T-cell (primary cell): ENCODE measurements around the gene ZMYM4. TPM values are rescaled to one million over a fixed set of nuclear protein-coding genes. Genes with fewer than 3 reads are reported as not detected.

Experiments
- ATAC-seq, 4 experiments: fragments of 200-7000 bp in 3 of 4; fragments of 150-1000 bp in 1 of 4; cut with Tn5 transposase; replicated peaks in 1 of 4; 1 replicate in 3 of 4; 2 replicates in 1 of 4; pipeline ENCODE4 v1.10.0; 2021; ENCODE audit warnings: moderate library complexity in 3 of 4, mild to moderate bottlenecking in 2 of 4, moderate number of reproducible peaks in 1 of 4
- CTCF ChIA-PET, 2 donors: fragments of 300-600 bp; sonication (Branson Sonifier 250); formaldehyde crosslinking; loops; one replicate each; lab custom pipeline; 2022; ENCODE audit warnings: antibody characterized with exemption in 2 of 2; lab: Charles Lee
- POLR2A ChIA-PET, 2 donors: fragments of 300-600 bp; sonication (Branson Sonifier 250); formaldehyde crosslinking; loops; one replicate each; lab custom pipeline; 2022; ENCODE audit warnings: antibody characterized with exemption in 2 of 2; lab: Charles Lee
- DNase-seq, 35 experiments: peaks; one replicate each; pipeline versions ENCODE4 v3.0.0 to v3.0.0-alpha.2; 2013 to 2023
- H3K27ac ChIP-seq: one replicate; pipeline ENCODE4 v1.5.1; 2013; ENCODE audit warnings: low read length
- H3K27me3 ChIP-seq, 2 experiments: replicated peaks in 1 of 2; 1 replicate in 1 of 2; 2 replicates in 1 of 2; pipeline versions ENCODE4 v1.6.1 to v1.7.0; 2013; ENCODE audit warnings: low read length in 1 of 2, mixed read lengths in 1 of 2; ENCODE audit not compliant: control insufficient read depth in 2 of 2, insufficient read depth in 2 of 2; ENCODE audit errors: extremely low read depth in 1 of 2
- H3K36me3 ChIP-seq, 2 donors: 1 replicate in 1 of 2; 2 replicates in 1 of 2; pipeline versions ENCODE4 v1.6.1 to v1.7.0; 2013; ENCODE audit warnings: low read length in 1 of 2; ENCODE audit not compliant: control insufficient read depth in 2 of 2, insufficient read depth in 1 of 2; ENCODE audit errors: extremely low read depth in 1 of 2
- H3K4me1 ChIP-seq, 2 experiments: 1 replicate in 1 of 2; 2 replicates in 1 of 2; pipeline versions ENCODE4 v1.6.1 to v1.7.0; 2013; ENCODE audit warnings: low read length in 2 of 2, mixed read lengths in 1 of 2; ENCODE audit not compliant: insufficient read depth in 2 of 2, control insufficient read depth in 1 of 2; ENCODE audit errors: extremely low read depth in 1 of 2
- H3K4me3 ChIP-seq, 2 donors: 1 replicate in 1 of 2; 2 replicates in 1 of 2; pipeline versions ENCODE4 v1.5.1 to v1.7.0; 2013; ENCODE audit warnings: mild to moderate bottlenecking in 2 of 2, low read length in 1 of 2, moderate library complexity in 1 of 2; ENCODE audit not compliant: control insufficient read depth in 1 of 2; ENCODE audit errors: extremely low read depth in 1 of 2
- H3K9me3 ChIP-seq: 2 replicates; pipeline ENCODE4 v1.7.0; 2013
- H3K27ac Mint-ChIP-seq, 2 donors: one replicate each; pipeline ENCODE4 v1.8.0; 2020 to 2021; ENCODE audit warnings: mild to moderate bottlenecking in 2 of 2, mixed read lengths in 2 of 2
- H3K27me3 Mint-ChIP-seq, 2 donors: one replicate each; pipeline ENCODE4 v1.8.0; 2021 to 2022; ENCODE audit warnings: mixed read lengths in 2 of 2
- H3K36me3 Mint-ChIP-seq: one replicate; pipeline ENCODE4 v1.8.0; 2021; ENCODE audit warnings: mixed read lengths
- H3K4me1 Mint-ChIP-seq, 3 donors: one replicate each; pipeline ENCODE4 v1.8.0; 2020 to 2022; ENCODE audit warnings: mixed read lengths in 3 of 3, mild to moderate bottlenecking in 1 of 3
- H3K4me3 Mint-ChIP-seq, 3 donors: one replicate each; pipeline ENCODE4 v1.8.0; 2020 to 2022; ENCODE audit warnings: mild to moderate bottlenecking in 3 of 3, mixed read lengths in 3 of 3, moderate library complexity in 3 of 3
- H3K9me3 Mint-ChIP-seq, 3 donors: one replicate each; pipeline ENCODE4 v1.8.0; 2020 to 2022; ENCODE audit warnings: mixed read lengths in 3 of 3
- WGBS: methylation state at CpG from one replicate; pipeline ENCODE4 v1.1.5; 2013; ENCODE audit warnings: missing lambda C conversion rate; ENCODE audit not compliant: insufficient coverage; 5-methylcytosine and 5-hydroxymethylcytosine counted together
- total RNA-seq, 35 experiments: library from RNA in 6 of 35; stranded (reverse) in 6 of 35; fragments of 120-200 nt in 1 of 35; gene quantifications; one replicate each; pipeline versions ENCODE4 v1.2.1 to v1.2.4 and lab custom pipeline; 2013 to 2026

ZMYM4 gene
- total RNA-seq, 5 donors from 2014 or later (not counting 1 experiment from before 2014, with no cell fraction given), result 28.7 to 41.7 (median 38.5) TPM

GRCh38 chr1:35407743-35408142 lies 139.2 kb downstream of the ZMYM4 start:
- CTCF ChIA-PET, result interaction anchor here (0.5 to 0.6 kb wide), 2 partner anchors 133 to 206 kb away, joined by 3 read pairs; no protein-coding TSS in a partner anchor
- peaks cover 56% of the 10 kb centered on the region for H3K36me3 Mint-ChIP-seq
- no CpG with 5 or more reads among the region's 4 CpGs for WGBS
- no peaks in the 10 kb centered on the region for H3K4me1 Mint-ChIP-seq
- H3K9me3 Mint-ChIP-seq, result no peaks in the 10 kb centered on the region
- POLR2A ChIA-PET, result no interaction called here
- Histone ChIP-seq H3K27me3 (no peaks in the 10 kb centered on the region), H3K9me3 (no peaks in the 10 kb centered on the region), H3K36me3 (peaks cover 2 to 43% of the 10 kb centered on the region in 2 donors), H3K4me1 (no peaks in the 10 kb centered on the region), H3K4me3 (no peak overlapping the region), H3K27ac (no peak overlapping the region)
- DNase-seq (no peak), ATAC-seq (no peak)
- H3K4me3 Mint-ChIP-seq, result no peak overlapping the region
- no peak overlapping the region for H3K27ac Mint-ChIP-seq
- no peaks in the 10 kb centered on the region for H3K27me3 Mint-ChIP-seq

GRCh38 chr1:35408925-35409324 lies 140.4 kb downstream of the ZMYM4 start:
- peaks cover 2 to 43% of the 10 kb centered on the region in 2 donors for H3K36me3 ChIP-seq
- no CpG with 5 or more reads among the region's 1 CpG for WGBS
- peaks cover 57% of the 10 kb centered on the region for H3K36me3 Mint-ChIP-seq

GRCh38 chr1:35426097-35426586 lies 157.6 kb downstream of the ZMYM4 start:
- Mint-ChIP-seq H3K27ac (peak overlapping the region in 1 of 2 donors; percentile 62), H3K36me3 (peaks cover 25% of the 10 kb centered on the region), H3K4me3 (no peak overlapping the region), H3K27me3 (no peaks in the 10 kb centered on the region), H3K9me3 (no peaks in the 10 kb centered on the region), H3K4me1 (peaks cover 1 to 9% (median 3%) of the 10 kb centered on the region in 3 donors)
- DNase-seq (no peak), ATAC-seq (no peak)
- ChIA-PET CTCF (no interaction called here), POLR2A (no interaction called here)
- WGBS, result no CpG with 5 or more reads among the region's 2 CpGs
- Histone ChIP-seq H3K4me1 (no peaks in the 10 kb centered on the region), H3K9me3 (no peaks in the 10 kb centered on the region), H3K4me3 (no peak overlapping the region), H3K27ac (no peak overlapping the region), H3K36me3 (no peaks in the 10 kb centered on the region), H3K27me3 (no peaks in the 10 kb centered on the region)

More at GRCh38 chr1:35408925-35409324, 140.4 kb downstream of the ZMYM4 start:
- H3K27ac Mint-ChIP-seq, result no peak overlapping the region
- ChIA-PET CTCF (no interaction called here), POLR2A (no interaction called here)
- no peak overlapping the region for H3K27ac ChIP-seq
- H3K27me3 Mint-ChIP-seq, result no peaks in the 10 kb centered on the region
- no peaks in the 10 kb centered on the region for H3K4me1 Mint-ChIP-seq
- no peak overlapping the region for H3K4me3 ChIP-seq
- DNase-seq (no peak), ATAC-seq (no peak)
- no peaks in the 10 kb centered on the region for H3K27me3 ChIP-seq
- no peaks in the 10 kb centered on the region for H3K4me1 ChIP-seq
- no peaks in the 10 kb centered on the region for H3K9me3 Mint-ChIP-seq
- H3K4me3 Mint-ChIP-seq, result no peak overlapping the region
- H3K9me3 ChIP-seq, result no peaks in the 10 kb centered on the region

- Histone ChIP-seq H3K4me3 (no peak overlapping the region), H3K4me1 (no peaks in the 10 kb centered on the region), H3K27me3 (no peaks in the 10 kb centered on the region), H3K9me3 (no peaks in the 10 kb centered on the region), H3K27ac (no peak overlapping the region), H3K36me3 (peaks cover 0 to 8% of the 10 kb centered on the region in 2 donors)
- no peak overlapping the region for H3K27ac Mint-ChIP-seq
- H3K9me3 Mint-ChIP-seq, result no peaks in the 10 kb centered on the region
- H3K36me3 Mint-ChIP-seq, result peaks cover 24% of the 10 kb centered on the region
- ChIA-PET CTCF (no interaction called here), POLR2A (no interaction called here)
- no peak overlapping the region for H3K4me3 Mint-ChIP-seq
- no CpG with 5 or more reads among the region's 7 CpGs for WGBS
- DNase-seq (no peak), ATAC-seq (no peak)
- H3K27me3 Mint-ChIP-seq, result no peaks in the 10 kb centered on the region
- peaks cover 9 to 23% (median 14%) of the 10 kb centered on the region in 3 donors for H3K4me1 Mint-ChIP-seq
Measured at GRCh38 chr1:35428360-35428759, 159.9 kb downstream of the ZMYM4 start.

- no peaks in the 10 kb centered on the region for H3K27me3 Mint-ChIP-seq
- DNase-seq (no peak), ATAC-seq (no peak)
- no peaks in the 10 kb centered on the region for H3K27me3 ChIP-seq
- H3K9me3 ChIP-seq, result no peaks in the 10 kb centered on the region
- H3K4me1 Mint-ChIP-seq, result peaks cover 11 to 19% (median 14%) of the 10 kb centered on the region in 3 donors
- H3K4me3 ChIP-seq, result no peak overlapping the region
- peaks cover 44% of the 10 kb centered on the region for H3K36me3 Mint-ChIP-seq
- WGBS, result 100% methylated on average over 1 of the region's 4 CpGs
- no peak overlapping the region for H3K4me3 Mint-ChIP-seq
- ChIA-PET CTCF (no interaction called here), POLR2A (interaction anchor here in 1 of 2 donors (0.6 kb wide), 1 partner anchor 688 kb away, joined by 3 read pairs; no protein-coding TSS in a partner anchor)
- H3K36me3 ChIP-seq, result peaks cover 12 to 24% of the 10 kb centered on the region in 2 donors
- H3K4me1 ChIP-seq, result peaks cover 0 to 2% of the 10 kb centered on the region in 2 experiments
- no peak overlapping the region for H3K27ac Mint-ChIP-seq
- no peak overlapping the region for H3K27ac ChIP-seq
- no peaks in the 10 kb centered on the region for H3K9me3 Mint-ChIP-seq
Measured at GRCh38 chr1:35430762-35431161, 162.3 kb downstream of the ZMYM4 start.

- DNase-seq (no peak), ATAC-seq (peak in 1 of 4 experiments; percentile 18)
- Mint-ChIP-seq H3K4me1 (peaks cover 11 to 17% (median 14%) of the 10 kb centered on the region in 3 donors), H3K27ac (peak overlapping the region; percentile 31 to 53), H3K4me3 (no peak overlapping the region), H3K27me3 (no peaks in the 10 kb centered on the region), H3K9me3 (no peaks in the 10 kb centered on the region), H3K36me3 (peaks cover 48% of the 10 kb centered on the region)
- peaks cover 12 to 28% of the 10 kb centered on the region in 2 donors for H3K36me3 ChIP-seq
- WGBS, result 27% methylated on average over 4 of the region's 7 CpGs
- ChIA-PET POLR2A (interaction anchor here in 1 of 2 donors (0.6 kb wide), 1 partner anchor 689 kb away, joined by 3 read pairs; no protein-coding TSS in a partner anchor), CTCF (no interaction called here)
- peaks cover 0 to 2% of the 10 kb centered on the region in 2 experiments for H3K4me1 ChIP-seq
- H3K9me3 ChIP-seq, result no peaks in the 10 kb centered on the region
- no peak overlapping the region for H3K27ac ChIP-seq
- no peak overlapping the region for H3K4me3 ChIP-seq
- no peaks in the 10 kb centered on the region for H3K27me3 ChIP-seq
Measured at GRCh38 chr1:35431173-35431599, 162.7 kb downstream of the ZMYM4 start.
